GM19099 (cell line): ENCODE data around the gene CTU2.

ENCODE experiments used
- POLR2A ChIP-seq: IDR thresholded peaks from 3 replicates; pipeline ENCODE4 v1.6.1; 2011; ENCODE audit warnings: low read depth; ENCODE audit not compliant: insufficient read length; ENCODE audit errors: extremely low read depth

CTU2 gene

DNA sequence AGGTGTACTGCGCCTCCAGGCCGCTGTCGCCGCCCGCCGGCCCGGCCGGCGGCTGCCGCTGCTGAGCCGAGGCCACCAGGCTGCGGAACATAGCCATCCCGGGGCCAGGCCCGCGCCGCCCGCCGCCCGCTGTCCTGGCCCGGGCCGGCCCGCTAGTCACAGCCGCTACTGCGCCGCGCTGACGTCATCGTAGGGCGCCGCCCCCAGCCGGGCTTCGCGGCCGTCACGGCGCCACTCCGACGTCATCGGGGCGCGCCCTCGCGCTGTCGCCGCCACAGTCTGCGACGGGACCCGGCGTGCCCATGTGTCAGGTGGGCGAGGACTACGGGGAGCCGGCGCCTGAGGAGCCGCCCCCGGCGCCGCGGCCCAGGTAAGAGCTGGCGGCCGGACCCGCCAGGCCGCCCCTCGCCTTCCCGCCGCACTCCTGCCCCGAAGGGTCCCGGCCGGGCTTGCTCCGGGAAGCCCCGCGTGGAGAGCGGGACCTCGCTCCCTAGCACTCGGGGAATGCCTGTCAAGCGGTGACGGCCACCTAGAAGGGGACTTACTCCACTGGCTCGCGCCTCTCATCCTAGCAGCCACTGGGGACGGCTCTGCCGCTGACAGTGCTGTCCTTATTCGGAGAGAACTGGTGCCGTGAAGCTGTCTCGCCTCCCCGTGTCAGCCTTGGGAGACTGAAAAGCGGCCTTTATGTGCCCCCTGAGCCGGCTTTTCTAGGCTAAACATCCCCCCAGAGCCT, at the start of gene CTU2, which contains the start of gene RNF166:
CTU2 (plus strand) TSS at position 275 of the 736 bp plus-strand sequence; CDS start at position 303, 28 bp downstream.
RNF166 (minus strand) TSS at position 180 of the 736 bp plus-strand sequence; CDS start at position 97, 83 bp downstream.
- peak; percentile 71 for TF ChIP-seq POLR2A

DNA sequence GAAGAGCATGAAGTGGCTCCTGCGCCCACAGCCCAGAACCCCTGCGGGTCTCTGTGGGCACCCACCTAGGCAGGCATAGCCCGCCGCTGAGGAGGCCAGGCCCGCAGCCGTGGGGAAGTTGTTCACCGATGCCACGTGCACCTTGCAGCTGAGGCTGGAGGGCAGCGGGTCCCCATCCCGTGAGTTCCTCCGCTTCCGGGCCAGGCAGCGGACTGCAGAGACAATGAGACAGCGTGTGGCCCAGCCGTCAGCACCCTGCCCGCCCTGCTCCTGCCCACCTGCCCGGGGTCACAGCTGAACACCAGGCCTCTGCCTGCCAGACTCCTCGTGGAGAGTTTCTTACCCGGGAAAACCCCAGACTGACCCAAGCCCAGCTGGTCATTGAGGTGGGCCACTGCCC, 48.9 kb upstream of the CTU2 start:
- no peak for TF ChIP-seq POLR2A

DNA sequence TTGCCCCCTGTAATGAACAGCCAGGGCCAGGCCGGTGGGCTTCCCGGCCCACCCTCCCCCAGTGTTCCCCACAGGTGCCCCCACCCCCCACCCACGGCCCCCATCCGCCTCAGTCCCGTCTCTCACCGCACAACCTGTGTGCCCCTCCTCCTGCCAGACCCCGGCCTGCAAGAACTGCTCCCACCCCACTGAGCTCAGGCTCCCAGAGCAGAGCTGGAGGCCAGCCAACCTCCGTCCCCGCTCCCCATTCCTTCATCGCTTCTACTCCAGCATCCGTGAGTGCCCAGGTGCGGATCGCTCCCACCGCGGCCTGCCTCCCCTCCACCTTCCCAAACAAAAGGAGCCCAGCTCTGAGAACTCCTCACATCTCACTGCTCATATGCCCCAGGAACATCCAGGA, 47.6 kb upstream of the CTU2 start:
- no peak for TF ChIP-seq POLR2A

DNA sequence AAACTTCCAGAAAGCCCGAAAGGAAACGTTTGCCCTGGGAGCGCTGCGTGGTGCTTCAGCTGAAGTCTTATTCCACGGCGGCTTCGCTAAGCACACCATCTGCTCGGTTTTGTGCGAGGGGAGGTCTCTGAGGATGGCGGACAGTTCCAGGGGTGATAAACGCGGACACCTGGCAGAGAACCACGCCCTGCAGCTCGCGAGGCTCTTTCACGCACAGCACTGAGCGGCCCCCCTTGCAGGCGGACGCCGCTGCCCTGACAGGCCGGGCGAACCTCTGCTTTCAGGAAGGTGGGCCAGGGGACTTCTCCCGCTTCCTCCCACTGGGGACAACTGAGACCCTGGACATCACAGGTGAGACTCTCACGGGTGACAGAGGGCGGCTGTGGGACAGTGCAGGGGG, 47.1 kb upstream of the CTU2 start:
- TF ChIP-seq POLR2A, result no peak

DNA sequence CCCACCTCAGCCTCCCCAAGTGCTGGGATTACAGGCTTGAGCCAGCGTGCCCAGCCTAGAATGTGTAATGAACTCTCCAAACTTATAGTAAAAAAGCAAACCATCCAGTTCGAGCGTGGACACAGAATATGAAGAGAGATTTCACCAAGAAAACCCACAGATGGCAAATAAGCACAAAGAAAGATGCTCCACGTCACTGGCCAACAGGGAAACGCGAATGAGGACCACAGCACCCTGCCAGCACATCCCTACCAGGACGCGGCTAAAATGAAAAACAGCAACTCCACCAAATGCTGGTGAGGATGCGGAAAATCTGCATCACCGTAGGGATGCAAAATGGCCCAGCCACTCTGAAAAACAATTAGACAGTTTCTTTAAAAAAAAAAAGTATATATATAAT, 44.8 kb upstream of the CTU2 start:
- TF ChIP-seq POLR2A, result no peak

DNA sequence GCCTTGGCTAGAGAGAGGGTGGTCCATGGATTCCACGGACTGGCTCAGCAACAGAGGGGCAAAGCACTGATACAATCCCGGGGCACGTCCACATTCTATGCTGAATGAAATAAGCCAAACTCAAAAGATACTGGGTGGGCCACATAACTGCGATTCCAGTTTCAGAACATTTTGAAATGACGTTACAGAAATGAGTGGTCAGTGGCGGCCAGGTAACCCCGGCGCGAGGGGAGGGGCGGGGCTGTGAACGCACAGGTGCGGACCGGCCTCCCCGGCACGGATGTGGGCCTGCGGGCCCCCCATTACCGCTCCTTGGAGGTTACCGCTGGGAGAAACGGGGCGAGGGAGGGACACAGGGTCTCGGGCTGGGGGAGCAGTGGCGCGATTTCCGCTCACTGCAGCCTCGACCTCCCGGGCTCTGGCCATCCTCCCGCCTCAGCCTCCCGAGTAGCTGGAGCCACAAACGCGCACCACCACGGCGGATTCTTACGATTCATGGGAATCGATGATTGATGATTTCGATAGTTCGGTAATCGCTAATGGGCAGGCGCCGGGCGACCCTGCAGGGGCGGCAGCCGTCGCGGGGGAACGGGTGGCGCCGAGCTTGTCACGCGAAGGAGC, 44.0 kb upstream of the CTU2 start:
- no peak for TF ChIP-seq POLR2A

DNA sequence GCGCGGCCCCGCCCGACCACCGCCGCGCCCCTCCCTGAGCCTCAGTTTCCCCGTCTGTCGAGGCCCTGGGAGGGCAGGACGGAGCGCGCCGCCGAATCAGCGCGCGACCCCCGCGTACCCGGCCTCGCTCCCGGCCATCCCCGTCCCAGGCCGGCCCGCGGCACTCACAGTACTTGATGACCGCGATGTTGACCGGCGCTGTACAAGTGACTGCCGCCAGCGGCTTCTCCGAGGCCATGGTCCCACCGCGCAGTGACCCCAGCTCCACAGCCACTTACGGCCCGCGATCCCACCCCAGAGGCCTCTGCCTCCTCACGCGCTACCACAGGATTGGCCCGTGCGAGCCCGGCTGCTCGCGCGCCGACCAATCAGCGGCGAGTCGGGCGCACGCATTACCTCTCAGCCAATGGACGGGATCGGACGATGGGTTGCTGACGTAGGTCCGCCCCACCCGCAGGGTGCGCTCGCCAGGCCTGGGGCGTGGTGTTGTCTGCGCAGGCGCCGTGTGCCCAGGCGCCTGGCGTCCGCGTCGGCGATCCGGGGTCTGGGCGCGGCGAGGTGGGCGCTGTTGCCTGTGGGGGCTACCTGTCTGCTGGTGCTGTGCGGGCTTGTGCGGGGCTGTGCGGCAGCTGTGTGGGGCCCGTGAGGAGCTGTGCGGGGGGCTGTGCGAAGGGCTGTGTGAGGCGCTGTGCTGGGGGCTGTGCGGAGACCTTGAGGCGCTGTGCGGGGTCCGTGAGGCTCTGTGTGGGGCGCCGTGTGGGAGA, 43.3 kb upstream of the CTU2 start, which contains the start of gene MVD:
MVD (minus strand) TSS at position 249 of the 764 bp plus-strand sequence; CDS start at position 238, 11 bp downstream.
- peak; percentile 88 for TF ChIP-seq POLR2A

DNA sequence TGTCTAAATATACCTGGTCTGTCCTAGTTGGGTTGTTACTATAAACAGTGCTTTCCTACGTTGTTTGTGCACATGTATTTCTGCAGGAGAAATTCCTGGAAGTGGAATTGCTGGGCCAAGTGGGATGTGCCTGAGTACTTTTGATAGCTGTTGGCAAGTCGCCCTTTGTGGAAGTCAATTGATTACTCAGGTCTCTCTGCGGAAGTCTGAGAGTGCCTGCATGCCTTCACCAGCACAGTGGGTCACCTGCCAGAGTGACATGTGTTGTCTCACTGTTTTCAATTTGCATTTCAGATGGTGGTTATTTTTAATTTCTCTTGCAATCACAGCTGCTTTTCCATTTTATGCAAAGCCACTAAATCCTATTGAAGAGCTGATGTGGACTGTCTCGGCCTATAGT, 41.2 kb upstream of the CTU2 start:
- TF ChIP-seq POLR2A, result no peak

DNA sequence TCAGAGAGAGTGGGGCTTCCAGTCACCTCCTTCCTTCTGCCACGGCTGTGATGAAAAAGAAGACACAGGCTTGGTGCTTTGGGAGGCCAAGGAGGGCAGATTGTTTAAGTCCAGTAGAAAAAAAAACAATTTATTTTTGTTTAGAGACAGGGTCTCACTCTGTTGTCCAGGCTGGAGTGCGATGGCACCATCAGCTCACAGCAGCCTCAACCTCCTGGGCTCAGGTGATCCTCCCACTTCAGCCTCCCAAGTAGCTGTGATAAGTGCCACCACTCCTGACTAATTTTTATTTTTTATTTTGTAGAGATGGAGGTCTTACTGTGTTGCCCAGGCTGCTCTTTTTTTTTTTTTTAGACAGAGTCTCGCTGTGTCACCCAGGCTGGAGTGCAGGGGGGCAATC, 40.7 kb upstream of the CTU2 start:
- no peak for TF ChIP-seq POLR2A

DNA sequence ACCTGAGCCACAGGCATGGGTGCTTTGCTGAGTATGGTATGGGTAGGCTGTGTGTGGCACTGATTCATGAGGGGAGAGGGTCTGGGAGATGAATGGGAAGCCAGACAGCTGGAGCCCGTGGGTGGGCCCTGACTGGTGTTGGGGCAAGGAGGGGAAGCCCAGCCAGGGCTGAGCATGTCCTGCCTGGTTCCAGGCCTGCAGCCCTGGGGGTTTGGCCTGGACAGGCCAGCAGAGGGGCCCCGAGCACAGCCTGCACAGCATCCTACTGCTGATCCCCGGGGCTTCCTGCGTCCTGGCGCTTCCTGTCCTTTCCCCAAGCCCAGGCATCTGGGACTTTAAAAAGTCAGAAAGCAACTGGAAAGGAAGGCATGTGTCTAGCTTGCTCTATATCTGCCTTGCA, 38.8 kb upstream of the CTU2 start:
- no peak for TF ChIP-seq POLR2A

DNA sequence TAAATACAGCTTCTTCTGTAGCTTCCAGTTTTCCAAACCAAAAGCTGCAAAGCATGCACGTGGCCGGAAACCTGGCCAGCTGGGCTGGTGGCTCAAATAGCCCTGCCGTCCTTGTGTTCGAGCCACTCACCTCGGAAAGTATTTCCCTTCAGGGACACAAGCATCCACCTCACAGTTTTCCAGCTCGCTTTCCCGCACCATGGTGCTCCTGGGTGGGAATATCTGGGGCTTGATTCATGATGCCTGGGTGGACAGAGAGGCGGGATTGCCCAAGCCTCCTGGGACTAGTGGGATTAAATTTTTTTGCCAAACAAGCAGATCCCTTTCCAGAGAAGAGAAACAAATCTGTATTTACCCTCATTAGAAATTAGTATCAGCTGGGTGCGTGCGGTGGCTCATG, 36.3 kb upstream of the CTU2 start:
- no peak for TF ChIP-seq POLR2A

DNA sequence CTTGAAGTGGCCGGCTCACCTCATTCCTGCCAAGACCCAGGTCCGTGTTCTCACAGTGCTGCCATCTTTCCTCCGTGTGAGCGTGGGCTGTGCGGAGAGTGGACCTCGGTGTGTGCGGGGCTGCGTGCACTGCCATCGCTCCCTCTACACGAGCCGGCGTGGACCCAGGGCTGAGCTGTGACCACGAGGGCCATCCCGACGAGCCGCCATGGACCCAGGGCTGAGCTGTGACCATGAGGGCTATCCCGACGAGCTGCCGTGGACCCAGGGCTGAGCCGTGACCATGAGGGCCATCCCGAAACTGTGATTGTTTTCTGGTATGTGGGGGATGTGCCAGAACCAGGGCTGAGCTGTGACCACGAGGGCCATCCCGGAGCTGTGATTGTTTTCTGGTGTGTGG, 34.5 kb upstream of the CTU2 start:
- no peak for TF ChIP-seq POLR2A

DNA sequence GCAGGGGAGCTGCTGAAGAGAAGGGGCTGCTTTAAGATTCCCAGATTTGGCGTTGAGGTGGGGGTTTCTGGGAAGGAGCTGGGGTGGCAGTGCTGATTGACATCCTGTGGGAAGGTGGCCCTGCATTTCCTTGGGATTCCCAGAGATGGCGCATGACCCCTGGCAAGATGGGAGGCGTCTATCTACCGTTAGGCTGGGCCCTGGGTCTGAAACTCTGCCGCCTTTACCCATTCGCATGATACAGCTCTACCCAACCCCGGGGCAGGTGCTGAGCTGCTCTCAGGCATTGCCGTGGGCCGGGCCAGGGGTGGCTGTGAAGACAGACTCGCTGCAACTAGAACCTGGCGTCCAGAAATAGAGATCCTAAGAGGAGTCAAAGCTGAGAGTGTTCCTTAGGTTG, 33.5 kb upstream of the CTU2 start:
- no peak for TF ChIP-seq POLR2A

DNA sequence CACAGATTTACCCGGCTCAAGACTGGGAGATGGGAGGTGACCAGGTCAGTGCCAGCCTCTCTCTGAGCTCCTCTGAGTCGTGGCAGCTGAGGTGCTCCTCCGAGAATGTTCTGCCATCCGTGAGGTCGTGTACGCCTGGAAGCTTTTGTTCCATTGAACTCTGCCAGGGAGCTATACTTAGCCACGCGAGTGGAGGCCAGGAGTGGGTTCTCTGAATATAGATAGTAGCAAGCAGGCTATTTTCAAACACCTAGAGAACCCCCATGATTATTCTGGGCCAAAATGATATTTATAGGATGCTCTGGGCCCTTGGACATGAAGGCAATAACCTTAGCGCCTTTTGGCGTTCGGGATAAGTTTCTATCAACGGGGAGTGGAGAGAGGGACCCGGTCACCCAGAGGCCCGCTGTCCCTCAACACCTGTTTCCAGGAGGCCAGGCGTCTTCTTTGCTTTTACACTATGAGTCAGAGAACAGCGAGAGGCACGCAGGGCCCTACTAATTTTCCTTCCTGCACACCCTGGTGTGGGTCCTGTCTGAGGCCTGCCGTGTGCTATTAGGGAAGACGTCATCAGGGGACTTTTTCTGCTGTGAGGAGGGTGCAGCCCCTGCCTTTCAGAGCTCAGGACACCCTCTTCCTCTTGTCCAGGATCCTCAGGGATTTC, 32.5 kb upstream of the CTU2 start:
- TF ChIP-seq POLR2A, result no peak
